AG20443 (cell line): ENCODE measurements around the gene PHYHIPL.
"Not testable (repeated sequence)": the region's sequence is repeated elsewhere in the genome, so short reads cannot be mapped to it uniquely, and the experiment has no call there.

Source experiments
- DNase-seq: peaks from one replicate; pipeline ENCODE4 v3.0.0; 2012; ENCODE audit warnings: low spot score, mixed read lengths

Gene PHYHIPL

DNA sequence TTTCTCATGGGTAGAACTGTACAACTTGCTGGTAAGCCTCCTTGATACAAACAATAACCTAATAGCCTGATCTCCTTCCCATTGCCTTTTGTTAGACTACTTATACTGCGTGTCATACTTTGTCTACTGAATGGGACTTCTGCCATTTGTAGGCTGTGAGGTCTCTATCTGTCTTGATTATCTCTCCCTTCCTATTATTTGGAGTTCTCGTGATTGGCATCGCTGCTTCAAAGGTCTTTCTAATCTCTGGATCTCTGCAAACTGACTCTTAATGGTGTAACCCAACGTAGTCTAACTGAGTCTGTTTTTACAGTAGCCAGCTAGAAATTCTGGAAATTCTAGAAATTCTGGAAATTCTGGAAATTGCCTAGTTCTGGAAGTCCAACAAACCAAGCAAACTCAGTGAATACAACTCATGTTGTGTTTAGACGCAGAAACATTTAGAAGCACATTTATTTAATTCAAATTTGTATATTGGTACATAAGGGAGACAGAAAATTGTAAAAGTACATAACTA is 29.8 kb downstream of the PHYHIPL start:
- DNase-seq = no peak

DNA sequence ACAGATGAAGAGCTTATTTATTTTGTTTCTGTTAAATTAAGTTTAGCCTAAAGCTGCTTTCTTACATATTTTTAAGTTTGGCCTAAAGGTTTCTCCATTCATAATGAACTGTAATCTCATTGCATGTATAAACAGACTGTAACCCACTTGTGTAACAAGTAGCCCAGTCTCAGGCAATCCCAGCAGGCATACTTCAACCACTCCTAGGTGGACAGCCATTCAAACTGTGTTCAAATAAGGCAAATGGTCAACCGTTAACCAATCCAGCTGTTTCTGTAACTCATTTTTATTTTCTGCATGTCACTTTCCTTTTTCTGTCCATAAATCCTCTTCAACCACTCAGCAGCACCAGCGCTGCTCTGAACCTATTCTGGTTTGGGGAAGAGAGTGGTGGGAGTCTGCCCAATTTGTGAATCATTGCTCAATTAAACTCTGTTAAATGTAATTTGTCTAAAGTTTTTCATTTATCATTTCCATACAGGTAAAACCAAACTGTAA is 35.9 kb downstream of the PHYHIPL start:
- no peak for DNase-seq

DNA sequence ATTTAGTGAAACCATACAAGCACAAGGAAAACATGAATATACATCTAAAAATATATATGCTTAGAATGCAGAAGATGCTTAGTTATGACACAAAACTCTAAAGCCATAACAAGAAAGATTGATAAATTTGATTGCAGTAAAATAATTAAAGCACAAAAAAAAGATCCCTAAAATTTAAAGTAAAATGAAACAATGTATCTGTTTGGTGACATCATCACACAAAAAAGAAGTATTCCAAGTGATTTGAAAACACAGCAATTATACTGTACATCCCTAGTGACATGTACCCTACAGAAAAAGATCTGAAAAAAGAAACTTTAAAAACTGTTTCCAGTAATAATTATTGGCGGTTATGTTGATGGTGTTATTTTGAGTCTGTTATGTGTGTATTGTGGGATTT is 37.7 kb downstream of the PHYHIPL start:
- DNase-seq = no peak

DNA sequence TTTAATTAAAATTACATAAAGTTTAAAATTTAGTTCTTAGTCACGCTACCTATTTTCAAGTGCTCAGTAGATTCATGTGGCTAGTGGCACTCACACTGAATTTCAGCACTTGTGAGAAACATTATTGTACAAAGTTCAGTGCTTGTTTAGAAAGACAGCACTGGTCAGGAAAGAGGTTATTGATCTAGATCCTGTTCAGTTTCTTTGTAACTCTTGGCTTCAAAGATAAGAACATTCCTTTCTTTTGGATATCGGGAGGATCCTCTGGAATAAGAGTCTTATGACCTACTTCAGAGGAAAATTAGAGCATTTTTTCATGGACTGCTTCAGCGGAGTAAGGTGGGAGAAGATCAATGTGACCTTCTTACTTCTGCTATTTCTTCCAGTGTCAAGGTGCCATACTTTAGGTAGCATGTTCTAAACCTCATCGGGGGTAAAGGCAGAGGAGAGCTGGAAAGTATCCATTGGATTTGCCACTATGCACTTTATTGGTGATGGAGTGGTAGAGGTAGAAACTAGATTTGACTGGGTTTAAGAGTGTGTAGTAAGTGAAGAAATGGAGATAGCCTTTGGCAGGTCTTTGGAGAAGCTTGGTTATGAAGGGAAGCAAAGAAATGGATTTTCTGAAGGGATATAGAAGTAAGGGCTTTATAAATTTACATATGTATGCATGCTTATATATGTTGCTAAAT is 39.9 kb downstream of the PHYHIPL start:
- no peak for DNase-seq

DNA sequence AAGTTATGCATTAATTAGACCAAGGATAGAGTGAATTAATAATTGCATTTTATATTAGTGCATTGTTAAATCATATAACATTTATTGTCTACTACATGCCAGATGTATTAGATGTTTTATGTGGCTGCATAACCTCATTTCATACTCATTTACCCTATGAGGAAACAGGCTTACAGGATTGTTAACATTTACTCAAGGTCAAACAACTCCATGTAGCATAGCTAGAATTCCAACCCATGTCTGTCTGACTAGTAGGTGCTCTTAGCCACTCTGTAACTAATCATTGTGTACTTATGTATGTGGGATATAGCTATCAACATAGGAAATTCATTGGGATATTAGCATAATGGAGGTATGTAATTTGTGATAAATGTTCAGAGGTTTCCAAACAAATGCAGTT is 46.3 kb downstream of the PHYHIPL start:
- no peak for DNase-seq

DNA sequence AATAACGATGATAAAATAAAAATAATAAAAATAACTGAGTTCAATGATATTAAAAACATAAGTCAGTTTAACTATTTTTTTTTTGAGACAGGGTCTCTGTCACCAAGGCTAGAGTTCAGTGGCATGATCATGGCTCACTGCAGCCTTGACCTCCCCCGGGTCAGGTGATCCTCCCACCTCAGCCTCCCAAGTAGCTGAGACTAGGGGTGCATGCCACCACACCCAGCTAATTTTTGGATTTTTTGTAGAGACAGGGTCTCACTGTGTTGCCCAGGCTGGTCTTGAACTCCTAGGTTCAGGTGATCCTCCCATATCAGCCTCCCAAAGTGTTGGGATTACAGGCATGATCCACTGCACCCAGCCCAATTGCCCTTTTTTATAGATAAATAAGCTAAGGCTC is 47.2 kb downstream of the PHYHIPL start:
- DNase-seq = not testable (repeated sequence)

DNA sequence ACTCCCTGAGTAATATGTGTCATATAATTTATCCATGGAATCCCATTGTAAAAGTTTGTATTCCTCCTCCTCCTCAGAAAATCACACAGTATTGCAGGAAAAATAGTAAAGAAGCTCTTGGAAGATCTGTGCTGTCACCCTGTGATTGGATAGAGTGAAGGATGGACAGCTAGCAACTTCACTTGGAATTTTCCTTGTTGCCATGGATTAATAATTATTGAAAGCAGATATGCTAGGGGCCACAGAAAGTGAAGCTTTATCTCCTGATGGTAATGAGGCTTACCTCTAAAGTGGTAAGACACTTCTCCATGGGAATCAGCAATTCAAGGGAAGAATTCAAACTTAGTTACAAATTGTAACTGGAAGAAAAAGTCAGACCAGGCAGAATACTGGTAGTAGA is 48.8 kb downstream of the PHYHIPL start:
- DNase-seq = no peak

DNA sequence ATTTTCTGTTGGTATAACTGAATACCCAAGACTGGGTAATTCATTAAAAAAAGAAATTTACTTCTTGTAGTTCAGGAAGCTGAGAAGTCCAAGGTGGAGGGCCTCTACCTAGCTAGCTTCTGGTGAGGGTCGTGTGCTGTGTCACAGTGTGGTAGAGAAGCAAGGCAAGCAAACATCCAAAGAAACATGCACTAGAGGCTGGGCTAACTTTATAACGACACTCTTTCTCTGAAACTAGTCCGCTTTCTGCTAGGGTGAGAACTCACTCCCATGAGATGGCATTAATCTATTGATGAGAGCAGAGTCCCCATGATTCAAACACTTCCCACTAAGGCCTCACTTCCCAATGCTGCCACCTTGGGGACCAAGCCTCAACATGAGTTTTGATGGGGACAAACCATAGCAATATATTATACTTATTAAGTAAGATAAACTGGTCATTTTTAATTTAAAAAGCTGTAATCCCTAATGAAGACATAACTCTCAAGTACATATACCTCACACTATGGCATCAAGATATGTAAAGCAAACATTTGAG is 50.8 kb downstream of the PHYHIPL start:
- no peak for DNase-seq

DNA sequence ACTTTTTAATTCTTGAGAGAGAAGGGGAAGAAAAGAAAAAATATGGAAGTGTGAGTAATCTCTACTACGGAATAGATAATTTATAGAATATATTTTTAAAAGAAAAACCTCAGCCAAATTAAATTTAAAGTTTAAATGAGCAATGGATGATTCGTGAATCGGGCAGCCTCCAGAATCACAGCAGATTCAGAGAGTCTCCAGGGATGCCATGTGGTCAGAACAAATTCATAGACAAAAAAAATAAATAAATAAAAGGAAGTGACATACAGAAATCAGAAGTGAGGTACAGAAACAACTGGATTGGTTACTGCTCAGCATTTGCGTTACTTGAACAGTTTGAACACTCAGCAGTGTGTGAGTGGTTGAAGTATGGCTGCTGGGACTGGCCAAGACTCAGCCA is 53.0 kb downstream of the PHYHIPL start:
- DNase-seq = no peak

DNA sequence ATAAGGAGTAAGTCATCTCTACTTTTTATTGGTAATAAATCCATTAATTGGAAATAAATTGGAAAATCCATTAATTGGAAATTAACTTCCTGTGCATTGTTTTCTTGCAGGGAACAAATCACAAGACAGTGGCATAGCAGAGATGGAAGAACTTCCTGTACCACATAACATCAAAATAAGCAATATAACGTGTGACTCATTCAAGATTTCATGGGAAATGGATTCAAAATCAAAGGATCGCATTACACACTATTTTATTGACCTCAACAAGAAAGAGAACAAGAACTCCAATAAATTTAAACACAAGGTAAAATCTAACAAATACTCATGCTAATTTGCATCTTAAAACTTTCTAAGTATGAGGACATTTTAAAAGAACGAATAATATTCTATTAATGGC is 57.8 kb downstream of the PHYHIPL start:
- no peak for DNase-seq

DNA sequence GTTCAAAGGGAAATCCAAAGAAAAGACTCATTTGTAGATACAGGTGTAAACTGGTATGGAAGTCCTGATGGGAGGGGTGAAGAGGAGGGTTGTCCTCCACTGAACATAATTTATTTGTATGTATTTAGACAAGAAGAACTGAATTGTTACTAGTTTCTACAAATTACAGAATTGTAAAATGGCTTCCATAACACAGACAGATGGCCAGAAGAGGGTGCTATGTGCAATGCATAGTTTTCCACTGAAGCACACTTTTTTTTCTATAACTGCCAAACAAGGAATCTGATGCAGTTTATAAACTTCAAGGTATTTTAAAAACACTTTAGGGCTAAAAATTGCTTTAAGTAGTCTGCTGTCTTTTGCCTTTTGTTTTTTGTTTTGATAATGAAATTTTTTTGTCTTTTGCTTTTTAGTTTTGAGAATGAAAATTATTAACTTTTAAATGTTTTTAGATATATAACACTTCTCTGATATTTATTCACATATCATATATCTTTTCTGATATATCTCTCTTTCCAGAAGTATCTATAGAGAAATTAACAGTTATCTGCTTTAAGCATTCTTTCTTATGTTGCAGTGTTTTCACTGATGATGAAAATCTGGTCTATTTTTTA is 58.5 kb downstream of the PHYHIPL start:
- peak; percentile 17 for DNase-seq

DNA sequence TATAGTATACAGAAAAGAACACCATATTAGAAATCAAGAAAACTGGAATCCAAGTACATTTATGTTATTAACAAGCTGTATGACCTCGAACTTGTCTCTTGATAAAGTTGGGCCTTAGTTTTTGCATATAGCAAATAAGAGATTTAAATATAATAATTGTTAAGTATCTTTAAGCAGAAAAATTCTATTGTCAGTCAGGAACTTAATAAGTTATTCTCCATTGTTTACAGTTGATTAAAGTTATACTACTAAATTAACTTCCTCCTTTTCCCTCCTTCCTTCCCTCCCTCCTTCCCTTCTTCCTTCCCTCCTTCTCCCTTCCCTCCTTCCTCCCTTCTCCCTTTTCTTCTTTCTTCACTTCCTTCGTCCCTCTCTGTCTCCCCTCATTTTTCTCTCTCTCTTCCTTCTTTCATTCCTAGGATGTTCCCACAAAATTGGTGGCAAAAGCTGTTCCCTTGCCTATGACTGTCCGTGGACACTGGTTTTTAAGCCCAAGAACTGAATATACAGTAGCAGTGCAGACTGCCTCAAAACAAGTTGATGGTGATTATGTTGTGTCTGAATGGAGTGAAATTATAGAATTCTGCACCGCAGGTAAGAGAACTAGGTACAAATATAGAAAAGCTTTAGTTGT is 59.7 kb downstream of the PHYHIPL start:
- no peak for DNase-seq

DNA sequence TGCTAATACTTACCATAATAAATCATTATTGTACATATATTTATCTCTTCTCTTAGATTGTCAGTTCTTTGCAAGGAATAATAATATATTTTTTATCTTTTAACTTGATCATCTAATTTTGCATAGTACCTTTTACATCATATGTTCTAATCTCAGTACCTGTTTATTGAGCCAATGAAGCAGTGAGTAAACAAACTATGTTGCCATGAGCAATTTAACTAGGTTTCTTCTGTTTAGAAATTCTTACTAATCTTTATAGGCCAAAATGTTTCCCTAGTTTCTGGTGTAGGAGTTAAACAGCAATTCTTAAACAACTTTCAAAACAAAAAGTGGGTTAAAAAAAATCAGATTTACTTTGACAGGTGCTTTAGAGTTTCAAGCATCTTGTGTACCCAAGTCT is 61.3 kb downstream of the PHYHIPL start:
- DNase-seq = no peak

DNA sequence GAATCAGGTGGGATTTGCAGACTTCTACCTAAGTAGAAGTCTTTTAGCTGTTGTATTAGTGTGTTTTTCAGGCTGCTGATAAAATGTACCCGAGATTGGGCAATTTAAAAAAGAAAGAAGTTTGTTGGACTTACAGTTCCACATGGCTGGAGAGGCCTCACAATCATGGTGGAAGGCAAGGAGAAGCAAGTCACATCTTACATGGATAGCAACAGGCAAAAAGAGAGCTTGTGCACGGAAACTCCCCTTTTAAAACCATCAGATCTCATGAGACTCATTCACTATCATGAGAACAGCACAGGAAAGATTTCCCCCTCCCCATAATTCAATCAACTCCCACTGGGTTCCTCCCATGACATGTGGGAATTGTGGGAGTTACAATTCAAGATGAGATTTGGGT is 62.7 kb downstream of the PHYHIPL start:
- DNase-seq = not testable (repeated sequence)

DNA sequence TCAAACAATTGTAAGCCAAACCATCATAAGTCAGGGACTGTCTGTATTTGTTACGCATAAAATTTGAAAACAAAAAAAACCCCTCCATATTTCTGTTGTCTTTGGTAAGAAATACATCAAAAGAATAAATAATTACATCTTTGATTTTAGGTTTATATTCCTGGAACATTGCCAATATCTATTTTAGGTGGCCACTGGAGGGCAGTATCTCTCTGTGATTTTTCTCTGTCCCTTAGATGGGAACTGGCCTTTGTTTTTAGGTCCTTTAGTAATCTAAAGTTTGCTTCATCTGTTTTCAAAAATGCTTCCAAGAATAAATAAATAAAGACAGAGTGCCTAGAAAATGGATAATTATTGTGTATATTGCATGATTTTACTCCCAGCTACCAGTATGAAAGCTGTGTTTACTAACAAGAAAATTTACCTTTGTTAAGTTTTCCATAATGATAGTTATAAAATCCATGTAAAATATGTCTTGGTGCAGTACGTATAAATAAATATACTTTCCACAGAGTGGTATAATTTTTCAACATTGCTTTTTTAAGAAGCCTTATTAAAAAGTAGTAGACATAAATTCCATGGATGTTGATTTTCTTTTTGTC is 64.2 kb downstream of the PHYHIPL start:
- peak; percentile 27 for DNase-seq

DNA sequence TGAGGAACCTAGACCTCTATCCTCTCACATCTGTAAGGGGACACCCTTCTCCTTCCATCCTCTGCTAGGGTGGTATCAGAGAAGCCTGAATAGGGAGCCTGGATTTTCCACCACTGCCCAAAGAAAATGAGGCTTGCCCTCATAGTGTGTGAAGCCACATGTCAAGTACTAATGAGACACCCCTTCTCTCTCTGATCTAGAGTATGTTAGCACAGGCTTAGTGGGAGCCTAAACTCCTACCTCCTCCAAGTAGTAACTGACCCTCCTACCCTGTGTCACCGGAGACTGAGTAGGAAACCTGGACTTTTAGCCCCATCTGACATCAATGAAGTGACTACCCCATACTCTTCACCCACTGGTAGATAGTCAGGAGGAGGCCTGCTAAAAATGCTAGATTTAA is 65.6 kb downstream of the PHYHIPL start:
- no peak for DNase-seq

DNA sequence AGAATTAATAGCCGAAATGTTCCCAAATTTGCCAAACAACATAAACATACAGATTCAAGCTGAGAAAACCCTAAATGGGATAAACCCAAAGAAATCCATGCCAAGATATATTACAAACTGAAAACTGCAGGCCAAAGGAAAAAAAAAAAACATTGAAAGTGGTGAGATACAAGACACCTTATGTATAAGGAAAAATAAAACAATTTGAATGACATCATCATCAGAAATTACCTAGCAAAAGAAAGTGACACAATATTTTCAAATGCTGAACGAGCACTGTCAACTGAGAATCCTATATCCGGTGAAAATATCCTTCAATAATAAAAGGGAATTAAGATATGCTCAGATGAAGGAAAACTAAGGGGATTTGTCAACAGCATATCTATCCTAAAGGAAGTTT is 66.5 kb downstream of the PHYHIPL start:
- DNase-seq = no peak

DNA sequence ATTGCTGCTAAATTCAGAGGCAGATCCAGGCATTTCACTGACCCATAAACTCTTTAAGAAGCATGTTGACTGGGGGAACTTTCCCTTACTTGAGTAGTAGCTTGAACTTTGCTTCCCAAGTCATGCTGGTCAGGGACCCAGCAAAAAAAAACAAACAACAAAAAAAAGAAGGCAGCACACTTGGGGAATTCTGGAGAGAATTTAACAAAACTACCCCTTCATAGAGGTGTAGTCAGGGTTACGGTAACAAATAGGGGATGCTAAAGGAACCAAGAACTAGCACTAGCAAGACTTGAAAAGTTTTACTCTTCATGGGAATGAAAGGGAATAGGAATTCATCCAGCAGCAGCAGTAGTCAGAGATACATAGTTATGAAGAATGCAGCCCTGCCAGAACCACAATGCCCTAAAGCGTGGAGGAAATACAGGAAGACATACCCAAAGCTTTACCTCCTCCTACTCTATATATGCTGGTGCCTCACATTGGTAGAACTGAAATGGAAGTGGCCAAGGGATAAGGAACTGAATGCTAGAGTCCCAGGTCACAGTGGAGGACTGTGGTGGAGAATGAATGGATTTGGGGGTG is 67.3 kb downstream of the PHYHIPL start:
- no peak for DNase-seq

DNA sequence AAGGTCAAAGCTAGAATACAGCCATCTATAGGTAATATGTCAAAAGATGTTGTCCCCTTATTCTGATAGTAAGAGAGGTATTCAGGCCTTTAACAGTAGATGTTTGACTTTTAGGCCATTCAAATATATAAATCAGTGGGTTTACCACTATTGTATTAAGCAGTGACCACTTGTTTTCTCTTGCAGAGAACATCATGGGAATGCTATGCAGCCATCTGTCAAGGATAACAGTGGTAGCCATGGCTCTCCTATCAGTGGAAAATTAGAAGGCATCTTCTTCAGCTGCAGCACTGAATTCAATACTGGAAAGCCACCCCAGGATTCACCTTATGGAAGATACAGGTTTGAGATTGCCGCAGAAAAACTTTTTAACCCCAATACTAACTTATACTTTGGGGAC is 68.4 kb downstream of the PHYHIPL start:
- no peak for DNase-seq

DNA sequence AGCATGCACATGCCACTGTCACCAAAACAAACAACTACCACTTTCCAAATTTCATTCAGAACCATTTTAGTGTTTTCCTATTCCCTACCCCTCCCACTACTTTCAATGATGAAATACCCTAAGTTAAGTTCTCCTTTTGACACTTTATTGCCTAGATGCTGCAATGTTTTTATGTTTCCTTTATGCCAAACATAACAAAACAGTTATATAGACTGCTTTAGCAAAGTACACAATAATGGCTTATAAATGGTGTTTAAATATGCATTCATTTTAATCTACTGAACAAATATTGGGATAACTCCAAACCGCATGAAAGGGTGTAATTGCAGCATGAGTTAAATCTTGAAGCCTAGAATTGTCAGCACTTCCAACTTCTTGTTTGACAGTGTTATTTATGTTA is 69.2 kb downstream of the PHYHIPL start:
- DNase-seq = no peak

DNA sequence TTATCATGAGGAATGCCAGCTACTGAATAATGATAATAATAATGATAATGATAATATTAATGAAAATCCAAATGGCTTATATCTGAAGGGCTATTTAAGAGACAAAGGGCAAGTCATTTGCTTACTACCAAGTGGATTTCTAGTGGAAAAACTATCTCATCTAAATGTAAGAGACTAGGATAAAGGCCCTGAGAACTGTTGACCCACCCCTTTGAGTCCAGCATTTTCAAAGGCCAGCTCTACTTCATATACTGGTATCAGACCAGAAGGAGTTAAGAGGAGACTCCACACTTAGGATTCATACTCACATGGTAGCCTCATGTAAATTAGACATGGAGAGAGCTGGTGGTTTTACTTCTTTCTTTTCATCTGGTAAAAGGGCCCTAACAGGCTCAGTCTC is 76.0 kb downstream of the PHYHIPL start:
- DNase-seq = no peak

DNA sequence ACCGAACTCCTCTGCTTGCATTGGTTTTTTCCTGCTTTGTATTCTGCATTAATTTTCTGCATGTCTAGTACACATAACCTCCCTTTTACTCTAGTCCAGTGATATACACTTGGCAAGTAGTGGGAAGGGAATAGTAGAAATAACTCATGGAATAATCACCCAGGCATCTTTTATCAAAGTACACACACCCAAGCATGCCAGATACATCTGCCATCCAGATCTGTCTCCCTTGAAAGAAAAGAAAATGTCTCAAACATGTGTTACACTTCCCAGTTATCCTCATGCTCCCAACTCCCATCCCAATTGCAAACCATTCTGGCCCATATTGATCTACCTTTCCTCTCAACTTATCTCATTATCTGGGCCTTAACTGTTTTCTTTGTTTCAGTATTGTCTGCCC is 79.0 kb downstream of the PHYHIPL start:
- DNase-seq = no peak
